ENCODE data around the gene PFDN1. TPM values are rescaled to one million over a fixed set of nuclear protein-coding genes. Genes with fewer than 3 reads are reported as not detected.
A peak's percentile ranks its signal among the peaks of the same experiment; 100 is the strongest.

The PFDN1 gene
- total and polyA plus RNA-seq, 7 donors = 35.9 to 115 (median 55.0) TPM

DNA sequence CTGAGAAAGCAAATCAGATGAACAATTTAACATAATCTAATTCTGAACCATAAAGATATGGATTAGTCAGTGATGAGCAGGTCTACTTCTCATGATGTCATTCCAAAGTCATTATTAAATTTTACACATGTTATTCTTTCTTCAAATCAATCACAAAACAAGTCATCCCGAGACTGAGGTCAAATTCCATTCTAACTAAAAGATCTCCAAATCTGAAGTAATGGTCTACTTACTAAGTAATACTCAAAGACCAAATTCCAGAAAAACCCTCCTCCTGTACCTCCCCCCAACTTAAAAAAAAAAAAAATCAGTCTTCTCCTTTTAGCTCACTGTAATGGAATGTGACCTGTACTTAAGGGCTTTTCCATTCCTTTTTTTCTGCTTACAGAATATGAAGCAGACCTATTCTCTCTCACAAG, 4.7 kb downstream of the PFDN1 start:
- Histone ChIP-seq H3K36me3 (ENCODE audit: insufficient read depth in 1 of 2, low read depth in 1 of 2) (peaks cover 0 to 25% of the 10 kb centered on the region in 2 donors), H3K27ac (peak overlapping the region; percentile 83), H3K27me3 (ENCODE audit: insufficient read depth in 3 of 3, low read length in 2 of 3) (no peaks in the 10 kb centered on the region), H3K4me1 (peaks cover 73% of the 10 kb centered on the region), H3K4me3 (no peak overlapping the region), H3K9me3 (no peaks in the 10 kb centered on the region)
- TF ChIP-seq, protein P1, sequence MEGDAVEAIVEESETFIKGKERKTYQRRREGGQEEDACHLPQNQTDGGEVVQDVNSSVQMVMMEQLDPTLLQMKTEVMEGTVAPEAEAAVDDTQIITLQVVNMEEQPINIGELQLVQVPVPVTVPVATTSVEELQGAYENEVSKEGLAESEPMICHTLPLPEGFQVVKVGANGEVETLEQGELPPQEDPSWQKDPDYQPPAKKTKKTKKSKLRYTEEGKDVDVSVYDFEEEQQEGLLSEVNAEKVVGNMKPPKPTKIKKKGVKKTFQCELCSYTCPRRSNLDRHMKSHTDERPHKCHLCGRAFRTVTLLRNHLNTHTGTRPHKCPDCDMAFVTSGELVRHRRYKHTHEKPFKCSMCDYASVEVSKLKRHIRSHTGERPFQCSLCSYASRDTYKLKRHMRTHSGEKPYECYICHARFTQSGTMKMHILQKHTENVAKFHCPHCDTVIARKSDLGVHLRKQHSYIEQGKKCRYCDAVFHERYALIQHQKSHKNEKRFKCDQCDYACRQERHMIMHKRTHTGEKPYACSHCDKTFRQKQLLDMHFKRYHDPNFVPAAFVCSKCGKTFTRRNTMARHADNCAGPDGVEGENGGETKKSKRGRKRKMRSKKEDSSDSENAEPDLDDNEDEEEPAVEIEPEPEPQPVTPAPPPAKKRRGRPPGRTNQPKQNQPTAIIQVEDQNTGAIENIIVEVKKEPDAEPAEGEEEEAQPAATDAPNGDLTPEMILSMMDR (IDR thresholded peaks at IDR 0.05) = no peak
- no peak for DNase-seq
- intact Hi-C loops (cut with DNase I) = loop anchor here (5.0 to 10.0 kb wide), 4 partner anchors 36 to 56 kb away; no protein-coding TSS in a partner anchor
- no peak for ATAC-seq
- WGBS, 3 donors = 42 to 67% (median 57%) methylated on average over 1 of the region's 1 CpG

DNA sequence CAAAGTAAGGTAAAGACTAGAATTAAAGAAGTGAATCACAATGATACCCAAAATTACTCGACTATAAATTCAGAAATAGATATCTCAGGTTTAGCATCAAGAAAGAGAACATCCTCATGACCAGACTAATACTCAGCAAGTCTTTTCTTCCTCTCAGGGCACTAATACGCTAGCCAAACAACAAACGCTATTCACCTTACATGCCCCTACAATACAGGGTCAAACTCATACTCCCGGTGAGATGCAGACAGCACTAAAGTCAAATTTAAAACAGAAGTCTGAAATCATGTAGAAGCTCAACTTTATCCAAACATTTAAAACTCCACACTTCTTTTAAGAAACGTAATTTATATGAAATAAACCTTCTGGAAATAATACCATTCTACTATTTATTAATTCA, 5.6 kb downstream of the PFDN1 start:
- TF ChIP-seq, protein P1 (IDR thresholded peaks at IDR 0.05) = no peak
- no peak for ATAC-seq
- no peaks in the 10 kb centered on the region for H3K27me3 ChIP-seq (ENCODE audit: insufficient read depth in 3 of 3, low read length in 2 of 3)
- H3K27ac ChIP-seq = peak overlapping the region; percentile 83
- intact Hi-C loops (cut with DNase I) = loop anchor here (5.0 to 10.0 kb wide), 4 partner anchors 35 to 55 kb away; no protein-coding TSS in a partner anchor
- no peak for DNase-seq
- H3K36me3 ChIP-seq (ENCODE audit: insufficient read depth in 1 of 2, low read depth in 1 of 2) = peaks cover 0 to 25% of the 10 kb centered on the region in 2 donors
- no peak overlapping the region for H3K4me3 ChIP-seq
- 21 to 35% (median 26%) methylated on average over 5 of the region's 5 CpGs for WGBS, 3 donors
- no peaks in the 10 kb centered on the region for H3K9me3 ChIP-seq
- peaks cover 82% of the 10 kb centered on the region for H3K4me1 ChIP-seq

DNA sequence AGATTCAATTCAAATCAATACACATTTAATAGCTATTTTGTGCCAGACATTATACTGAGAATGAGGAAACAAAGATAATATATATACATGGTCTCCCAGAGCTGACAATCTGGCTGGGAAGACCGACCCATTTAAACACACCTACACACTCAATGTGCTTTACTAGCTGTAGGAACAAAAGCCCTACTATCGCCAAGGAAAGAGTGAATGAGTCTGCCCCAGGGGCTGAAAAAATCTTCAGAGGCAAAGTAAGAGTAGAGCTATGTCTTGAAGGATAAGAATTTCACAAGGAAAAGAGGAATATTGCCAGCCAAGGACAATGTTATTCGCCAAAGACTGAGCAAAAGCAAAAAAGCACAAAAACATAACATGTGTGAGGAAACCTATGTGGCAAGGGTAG, 6.6 kb downstream of the PFDN1 start:
- H3K36me3 ChIP-seq (ENCODE audit: insufficient read depth in 1 of 2, low read depth in 1 of 2) = peaks cover 0 to 25% of the 10 kb centered on the region in 2 donors
- H3K4me1 ChIP-seq = peaks cover 83% of the 10 kb centered on the region
- H3K27me3 ChIP-seq (ENCODE audit: insufficient read depth in 3 of 3, low read length in 2 of 3) = no peaks in the 10 kb centered on the region
- H3K27ac ChIP-seq = peak overlapping the region; percentile 83
- no peak for ATAC-seq
- TF ChIP-seq, protein P1 (IDR thresholded peaks at IDR 0.05) = no peak
- no peak for DNase-seq
- 84 to 88% (median 86%) methylated on average over 3 of the region's 3 CpGs for WGBS, 3 donors
- intact Hi-C loops (cut with DNase I) = loop anchor here (5.0 to 10.0 kb wide), 4 partner anchors 34 to 54 kb away; no protein-coding TSS in a partner anchor
- no peaks in the 10 kb centered on the region for H3K9me3 ChIP-seq
- H3K4me3 ChIP-seq = no peak overlapping the region

DNA sequence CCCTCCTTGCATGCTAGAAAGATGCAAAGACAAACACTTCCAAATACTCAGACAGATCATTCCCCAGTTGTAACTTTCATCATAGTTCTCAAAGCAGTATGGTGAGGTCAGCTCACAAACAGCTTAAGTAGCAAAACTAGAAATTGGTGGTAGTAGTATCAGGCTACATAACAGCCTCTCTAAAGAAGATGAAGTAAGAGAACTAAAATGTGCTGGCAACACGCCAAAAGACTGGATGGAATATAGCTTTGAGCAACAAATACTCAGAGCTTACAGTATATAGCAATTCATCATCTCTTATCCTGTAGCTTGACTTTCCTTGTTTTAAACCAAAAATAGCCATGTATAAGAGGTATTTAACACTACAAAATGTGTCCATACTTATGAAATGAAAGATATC, 7.5 kb downstream of the PFDN1 start:
- Histone ChIP-seq H3K27me3 (ENCODE audit: insufficient read depth in 3 of 3, low read length in 2 of 3) (no peaks in the 10 kb centered on the region), H3K4me3 (no peak overlapping the region), H3K4me1 (peaks cover 81% of the 10 kb centered on the region), H3K36me3 (ENCODE audit: insufficient read depth in 1 of 2, low read depth in 1 of 2) (peaks cover 0 to 24% of the 10 kb centered on the region in 2 donors), H3K9me3 (no peaks in the 10 kb centered on the region), H3K27ac (peak overlapping the region; percentile 83)
- ATAC-seq (peak; percentile 94 to 98 (median 97)), DNase-seq (no peak)
- TF ChIP-seq, protein P1 (IDR thresholded peaks at IDR 0.05) = no peak
- intact Hi-C loops (cut with DNase I) = loop anchor here (5.0 to 10.0 kb wide), 4 partner anchors 33 to 53 kb away; no protein-coding TSS in a partner anchor
- WGBS, 3 donors = 2 to 10% (median 3%) methylated on average over 1 of the region's 1 CpG

DNA sequence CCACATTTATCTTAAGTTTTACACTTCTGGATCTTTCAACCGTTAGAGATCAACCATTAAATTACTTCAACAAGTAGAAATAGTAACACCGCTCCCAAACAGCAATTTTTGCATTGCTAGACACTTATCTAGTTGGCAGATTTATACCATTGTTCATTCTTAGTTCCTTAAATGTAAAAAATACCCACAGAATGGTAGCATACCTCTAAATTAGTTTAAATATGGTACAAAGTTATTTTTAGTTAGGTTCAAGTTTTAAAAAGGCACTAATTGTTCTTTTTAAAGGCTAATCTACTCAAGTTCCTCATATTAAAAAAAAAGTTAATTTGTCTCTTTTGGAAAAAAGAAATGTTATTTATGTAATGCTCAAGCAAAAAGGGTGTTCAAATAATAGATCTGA, 8.1 kb downstream of the PFDN1 start:
- H3K9me3 ChIP-seq = no peaks in the 10 kb centered on the region
- H3K36me3 ChIP-seq (ENCODE audit: insufficient read depth in 1 of 2, low read depth in 1 of 2) = peaks cover 0 to 18% of the 10 kb centered on the region in 2 donors
- peak overlapping the region; percentile 83 for H3K27ac ChIP-seq
- DNase-seq = no peak
- no peaks in the 10 kb centered on the region for H3K27me3 ChIP-seq (ENCODE audit: insufficient read depth in 3 of 3, low read length in 2 of 3)
- TF ChIP-seq, protein P1 (IDR thresholded peaks at IDR 0.05) = no peak
- H3K4me1 ChIP-seq = peaks cover 87% of the 10 kb centered on the region
- 20 to 45% (median 30%) methylated on average over 2 of the region's 2 CpGs for WGBS, 3 donors
- intact Hi-C loops (cut with DNase I) = loop anchor here (5.0 to 10.0 kb wide), 4 partner anchors 32 to 52 kb away; no protein-coding TSS in a partner anchor
- H3K4me3 ChIP-seq = no peak overlapping the region
- no peak for ATAC-seq
